Measurements from ENCODE around the gene PLEKHM3. TPM values are rescaled to one million over a fixed set of nuclear protein-coding genes. Genes with fewer than 3 reads are reported as not detected.

Gene PLEKHM3
- total and polyA plus RNA-seq, 2 of the 4 experiments (the other 2 are of a cell fraction) = 2.4 to 11.3 TPM

DNA sequence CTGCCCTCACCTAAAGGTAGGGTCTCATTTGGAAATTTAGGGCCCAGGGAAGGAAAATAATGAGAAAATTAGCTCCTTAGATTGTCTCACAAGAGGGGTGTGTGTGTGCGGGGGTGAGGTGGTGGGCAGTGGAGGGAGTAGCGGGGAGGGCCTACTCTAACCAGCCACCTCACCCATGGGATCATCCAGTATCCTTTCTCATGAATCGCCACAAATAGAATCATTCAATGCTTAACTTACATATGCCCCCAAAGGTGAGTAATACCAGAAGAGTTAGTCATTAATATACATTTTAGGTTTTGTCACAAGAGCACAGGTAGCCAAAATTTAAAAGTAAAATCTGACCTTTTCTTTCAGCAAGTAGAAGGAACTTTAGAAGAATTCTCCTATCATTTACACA, 122.1 kb downstream of the PLEKHM3 start:
- dilution Hi-C loops (cut with HindIII; ENCODE audit: low sequenced_read_pairs, unreplicated experiment) = no loop called here
- H4K8ac ChIP-seq (ENCODE audit: low read depth in 2 of 2, low read length in 2 of 2) = no peak overlapping the region
- H2BK15ac ChIP-seq (ENCODE audit: low read depth, low read length) = no peak overlapping the region
- H3K79me1 ChIP-seq (ENCODE audit: low read depth in 1 of 2, low read length in 2 of 2) = no peaks in the 10 kb centered on the region; a peak in 1 of 4 replicates
- H3K4me3 ChIP-seq (ENCODE audit: insufficient read depth, low read depth, low read length) = no peak overlapping the region
- H4K91ac ChIP-seq (ENCODE audit: insufficient read depth, low read depth, low read length) = no peak overlapping the region
- no peaks in the 10 kb centered on the region; the same call in 1 of the 2 replicates for H3K9me1 ChIP-seq (ENCODE audit: insufficient read depth, low read length)
- no peak overlapping the region for H2AFZ ChIP-seq (replicated peaks; ENCODE audit: low read length, poor library complexity)
- TF ChIP-seq SMC3 (IDR thresholded peaks at IDR 0.05; ENCODE audit: low read depth, low read length) (no peak), RFX5 (IDR thresholded peaks at IDR 0.05; ENCODE audit: low read depth, low read length) (no peak), RAD21 (IDR thresholded peaks at IDR 0.05; ENCODE audit: low read length) (no peak), CHD1 (IDR thresholded peaks at IDR 0.05; ENCODE audit: low read depth, low read length) (no peak), RCOR1 (IDR thresholded peaks at IDR 0.05; ENCODE audit: insufficient replicate concordance, low read length) (no peak), BHLHE40 (IDR thresholded peaks at IDR 0.05; ENCODE audit: low read depth, low read length) (no peak)
- TF ChIP-seq, protein P1, sequence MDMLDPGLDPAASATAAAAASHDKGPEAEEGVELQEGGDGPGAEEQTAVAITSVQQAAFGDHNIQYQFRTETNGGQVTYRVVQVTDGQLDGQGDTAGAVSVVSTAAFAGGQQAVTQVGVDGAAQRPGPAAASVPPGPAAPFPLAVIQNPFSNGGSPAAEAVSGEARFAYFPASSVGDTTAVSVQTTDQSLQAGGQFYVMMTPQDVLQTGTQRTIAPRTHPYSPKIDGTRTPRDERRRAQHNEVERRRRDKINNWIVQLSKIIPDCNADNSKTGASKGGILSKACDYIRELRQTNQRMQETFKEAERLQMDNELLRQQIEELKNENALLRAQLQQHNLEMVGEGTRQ (IDR thresholded peaks at IDR 0.05; ENCODE audit: low read depth, low read length) = no peak
- no peak overlapping the region for H3K27ac ChIP-seq (ENCODE audit: insufficient read depth, low read length)
- H3K9me3 ChIP-seq (ENCODE audit: control insufficient read depth, insufficient read depth, low read length) = no peaks in the 10 kb centered on the region
- in situ Hi-C loops (cut with MboI; ENCODE audit: low sequenced_read_pairs) = no loop called here
- no peak overlapping the region for H3K4ac ChIP-seq (ENCODE audit: low read depth, low read length)
- CTCF ChIA-PET = no interaction called here
- H4K5ac ChIP-seq (ENCODE audit: low read depth, low read length) = no peak overlapping the region
- no peak overlapping the region for H3K18ac ChIP-seq (ENCODE audit: low read depth, low read length)
- BruUV-seq (replicated peaks) = no TSS peak
- H3K36me3 ChIP-seq (ENCODE audit: control insufficient read depth, insufficient read depth, low read length) = peaks cover 4% of the 10 kb centered on the region; the same call in 1 of the 2 replicates
- POLR2A ChIA-PET (ENCODE audit: unreplicated experiment) = no interaction called here
- no peak overlapping the region for H3K14ac ChIP-seq (replicated peaks; ENCODE audit: low read depth, low read length)
- DNase-seq (no peak), ATAC-seq (ENCODE audit: low read depth) (no peak)
- no peak overlapping the region for H2BK20ac ChIP-seq (ENCODE audit: low read depth, low read length)
- H3K4me2 ChIP-seq (ENCODE audit: low read depth, low read length) = no peak overlapping the region
- H3K23ac ChIP-seq (ENCODE audit: low read depth, low read length) = no peak overlapping the region
- H2BK5ac ChIP-seq (ENCODE audit: low read depth, low read length, poor library complexity, severe bottlenecking) = no peak overlapping the region
- no CpG with 5 or more reads among the region's 3 CpGs for WGBS, 2 experiments (ENCODE audit: extremely low coverage in 2 of 2, insufficient read length in 1 of 2)
- intact Hi-C loops (cut with micrococcal nuclease) = no loop called here
- no peak overlapping the region for H3K9ac ChIP-seq (ENCODE audit: low read depth, low read length)
- H3K4me1 ChIP-seq (ENCODE audit: control insufficient read depth, insufficient read depth, low read length) = no peaks in the 10 kb centered on the region
- H2BK120ac ChIP-seq (ENCODE audit: low read depth, low read length) = no peak overlapping the region
- H2AK5ac ChIP-seq (ENCODE audit: low read depth, low read length) = no peak overlapping the region
- no peak overlapping the region for H3K56ac ChIP-seq (ENCODE audit: extremely low read depth, insufficient read depth, low read length)
- no peaks in the 10 kb centered on the region for H4K20me1 ChIP-seq (ENCODE audit: insufficient read depth, low read length)
- H3K27me3 ChIP-seq (ENCODE audit: control insufficient read depth, insufficient read depth, low read length) = no peaks in the 10 kb centered on the region
- no peak overlapping the region for H2AK9ac ChIP-seq (replicated peaks; ENCODE audit: low read depth, low read length, poor library complexity)

Data from IMR-90 (cell line).